ENCODE measurements around the gene NMRK2. TPM values are rescaled to one million over a fixed set of nuclear protein-coding genes. Genes with fewer than 3 reads are reported as not detected.
"Not testable (repeated sequence)": the region's sequence is repeated elsewhere in the genome, so short reads cannot be mapped to it uniquely, and the experiment has no call there.

Gene NMRK2
- total RNA-seq, 1 donor from 2014 or later = 0.65 TPM

GRCh38 chr19:3949997-3950859 is 17.4 kb downstream of the NMRK2 start:
- H3K4me3 Mint-ChIP-seq = no peak overlapping the region
- no peak overlapping the region for H3K27ac Mint-ChIP-seq
- no peaks in the 10 kb centered on the region for H3K27me3 Mint-ChIP-seq

GRCh38 chr19:3950871-3951861 is 18.3 kb downstream of the NMRK2 start:
- Mint-ChIP-seq H3K4me3 (no peak overlapping the region), H3K4me1 (ENCODE audit: unreplicated experiment) (no peaks in the 10 kb centered on the region), H3K9me3 (no peaks in the 10 kb centered on the region), H3K27me3 (no peaks in the 10 kb centered on the region), H3K27ac (no peak overlapping the region), H3K36me3 (no peaks in the 10 kb centered on the region)
- TF ChIP-seq, protein P1, sequence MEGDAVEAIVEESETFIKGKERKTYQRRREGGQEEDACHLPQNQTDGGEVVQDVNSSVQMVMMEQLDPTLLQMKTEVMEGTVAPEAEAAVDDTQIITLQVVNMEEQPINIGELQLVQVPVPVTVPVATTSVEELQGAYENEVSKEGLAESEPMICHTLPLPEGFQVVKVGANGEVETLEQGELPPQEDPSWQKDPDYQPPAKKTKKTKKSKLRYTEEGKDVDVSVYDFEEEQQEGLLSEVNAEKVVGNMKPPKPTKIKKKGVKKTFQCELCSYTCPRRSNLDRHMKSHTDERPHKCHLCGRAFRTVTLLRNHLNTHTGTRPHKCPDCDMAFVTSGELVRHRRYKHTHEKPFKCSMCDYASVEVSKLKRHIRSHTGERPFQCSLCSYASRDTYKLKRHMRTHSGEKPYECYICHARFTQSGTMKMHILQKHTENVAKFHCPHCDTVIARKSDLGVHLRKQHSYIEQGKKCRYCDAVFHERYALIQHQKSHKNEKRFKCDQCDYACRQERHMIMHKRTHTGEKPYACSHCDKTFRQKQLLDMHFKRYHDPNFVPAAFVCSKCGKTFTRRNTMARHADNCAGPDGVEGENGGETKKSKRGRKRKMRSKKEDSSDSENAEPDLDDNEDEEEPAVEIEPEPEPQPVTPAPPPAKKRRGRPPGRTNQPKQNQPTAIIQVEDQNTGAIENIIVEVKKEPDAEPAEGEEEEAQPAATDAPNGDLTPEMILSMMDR (conservative IDR thresholded peaks at IDR 0.05) = no peak
- DNase-seq (ENCODE audit: extremely low spot score, unreplicated experiment) = no peak

More at GRCh38 chr19:3949997-3950859, 17.4 kb downstream of the NMRK2 start:
- TF ChIP-seq, protein P1 (conservative IDR thresholded peaks at IDR 0.05) = no peak
- no peaks in the 10 kb centered on the region for H3K36me3 Mint-ChIP-seq
- H3K4me1 Mint-ChIP-seq (ENCODE audit: unreplicated experiment) = no peaks in the 10 kb centered on the region
- no peak for DNase-seq (ENCODE audit: extremely low spot score, unreplicated experiment)
- no peaks in the 10 kb centered on the region for H3K9me3 Mint-ChIP-seq

DNA sequence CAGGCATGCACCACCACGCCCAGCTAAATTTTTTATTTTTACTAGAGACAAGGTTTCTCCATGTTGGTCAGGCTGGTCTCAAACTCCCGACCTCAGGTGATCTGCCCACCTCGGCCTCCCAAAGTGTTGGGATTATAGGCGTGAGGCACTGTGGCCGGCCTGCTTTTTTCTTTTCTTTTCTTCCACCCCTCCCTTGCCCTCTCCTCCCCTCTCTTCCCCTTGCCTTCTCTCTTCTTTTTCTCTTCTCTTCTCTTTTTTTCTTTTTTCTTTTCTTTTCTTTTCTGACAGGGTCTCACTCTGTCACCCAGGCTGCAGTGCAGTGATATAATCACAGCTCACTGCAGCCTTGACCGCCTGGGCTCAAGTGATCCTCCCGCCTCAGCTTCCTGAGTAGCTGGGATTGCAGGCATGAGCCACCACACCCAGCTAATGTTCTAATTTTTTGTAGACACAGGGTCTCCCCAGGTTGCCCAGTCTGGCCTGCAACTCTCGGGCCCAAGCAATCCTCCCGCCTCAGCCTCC is 19.9 kb downstream of the NMRK2 start:
- not testable (repeated sequence) for DNase-seq (ENCODE audit: extremely low spot score, unreplicated experiment); H3K36me3 Mint-ChIP-seq; H3K4me3 Mint-ChIP-seq; H3K27ac Mint-ChIP-seq; H3K27me3 Mint-ChIP-seq; H3K4me1 Mint-ChIP-seq (ENCODE audit: unreplicated experiment); H3K9me3 Mint-ChIP-seq

DNA sequence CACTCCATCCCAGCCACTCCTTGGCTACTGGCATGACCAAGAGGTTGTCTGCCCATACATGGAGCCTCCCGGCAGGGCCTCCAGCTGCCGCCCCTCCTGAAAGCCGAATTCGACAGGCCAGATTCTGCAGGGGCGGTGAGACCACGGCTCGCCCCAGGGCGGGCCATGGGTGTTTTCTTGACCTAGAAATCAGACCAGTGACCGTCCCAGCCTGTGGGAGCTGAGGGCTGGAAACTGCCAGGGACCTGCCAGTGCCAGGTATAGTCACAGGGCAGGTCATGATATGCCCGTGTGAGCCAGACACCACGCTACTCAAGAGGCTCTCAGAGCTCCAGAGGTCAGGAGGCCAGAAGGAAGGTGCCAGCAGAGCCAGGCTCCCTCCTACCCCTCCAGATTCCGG is 21.2 kb downstream of the NMRK2 start:
- Mint-ChIP-seq H3K27ac (no peak overlapping the region), H3K4me3 (no peak overlapping the region), H3K27me3 (no peaks in the 10 kb centered on the region), H3K9me3 (no peaks in the 10 kb centered on the region), H3K36me3 (no peaks in the 10 kb centered on the region), H3K4me1 (ENCODE audit: unreplicated experiment) (no peaks in the 10 kb centered on the region)
- TF ChIP-seq, protein P1 (conservative IDR thresholded peaks at IDR 0.05) = no peak
- DNase-seq (ENCODE audit: extremely low spot score, unreplicated experiment) = no peak

- not testable (repeated sequence) for H3K27ac Mint-ChIP-seq; H3K27me3 Mint-ChIP-seq; H3K4me3 Mint-ChIP-seq; DNase-seq (ENCODE audit: extremely low spot score, unreplicated experiment); H3K4me1 Mint-ChIP-seq (ENCODE audit: unreplicated experiment); H3K36me3 Mint-ChIP-seq; H3K9me3 Mint-ChIP-seq
These were observed 22.4 kb downstream of the NMRK2 start for GRCh38 chr19:3955276-3955675.

DNA sequence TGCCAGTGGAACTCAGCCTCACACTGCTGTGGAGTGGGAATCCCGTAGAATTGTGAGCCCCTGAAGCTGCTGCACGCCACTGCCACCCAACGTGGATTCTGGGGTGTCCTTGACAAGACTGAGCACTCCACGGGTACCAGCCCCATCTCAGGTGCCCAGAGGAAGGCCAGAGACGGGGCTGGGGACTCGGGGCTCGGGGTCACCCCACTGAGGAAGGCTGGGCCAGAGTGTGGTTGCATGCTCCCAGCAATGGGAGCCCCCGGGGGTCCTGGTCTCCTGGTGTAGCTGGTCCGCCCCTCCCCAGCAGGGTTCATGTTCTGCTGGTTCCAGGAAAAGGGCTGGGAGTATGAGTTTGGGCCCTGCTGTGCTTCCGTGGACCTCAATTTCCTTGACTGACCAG is 22.8 kb downstream of the NMRK2 start:
- Mint-ChIP-seq H3K36me3 (no peaks in the 10 kb centered on the region), H3K27ac (no peak overlapping the region), H3K4me3 (no peak overlapping the region), H3K27me3 (no peaks in the 10 kb centered on the region), H3K4me1 (ENCODE audit: unreplicated experiment) (no peaks in the 10 kb centered on the region), H3K9me3 (no peaks in the 10 kb centered on the region)
- TF ChIP-seq, protein P1 (conservative IDR thresholded peaks at IDR 0.05) = no peak
- no peak for DNase-seq (ENCODE audit: extremely low spot score, unreplicated experiment)

All from type B pancreatic cell (in vitro differentiated cells).